ENCODE data around the gene GRM1.

Gene GRM1

GRCh38 chr6:146100776-146101175 is 71.9 kb downstream of the GRM1 start:
- DNase-seq: no peak

GRCh38 chr6:146103416-146104072 is 74.7 kb downstream of the GRM1 start:
- DNase-seq: no peak

- DNase-seq: no peak
Observed at GRCh38 chr6:146106532-146106931, 77.7 kb downstream of the GRM1 start.

DNA sequence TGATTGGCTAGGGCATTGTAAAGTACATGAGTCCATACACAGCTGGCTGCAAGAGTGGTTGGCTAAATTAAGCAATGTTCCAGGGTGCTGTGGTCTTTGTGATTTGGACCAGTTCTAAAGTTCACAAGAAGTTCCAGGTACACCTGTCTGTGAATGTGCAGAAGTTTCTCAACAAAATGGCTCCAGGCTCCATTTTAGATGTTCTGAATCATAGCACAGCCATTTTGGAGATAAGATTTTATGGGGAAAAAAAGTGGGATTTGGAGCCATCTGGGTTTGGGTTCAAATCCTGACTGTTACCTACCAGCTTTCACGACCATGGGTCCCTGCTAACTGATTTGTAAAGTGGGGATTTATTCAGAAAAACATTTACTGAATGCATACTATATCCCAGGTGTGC is 82.1 kb downstream of the GRM1 start:
- no peak for DNase-seq

GRCh38 chr6:146111881-146112450 is 83.1 kb downstream of the GRM1 start:
- no peak for DNase-seq

DNA sequence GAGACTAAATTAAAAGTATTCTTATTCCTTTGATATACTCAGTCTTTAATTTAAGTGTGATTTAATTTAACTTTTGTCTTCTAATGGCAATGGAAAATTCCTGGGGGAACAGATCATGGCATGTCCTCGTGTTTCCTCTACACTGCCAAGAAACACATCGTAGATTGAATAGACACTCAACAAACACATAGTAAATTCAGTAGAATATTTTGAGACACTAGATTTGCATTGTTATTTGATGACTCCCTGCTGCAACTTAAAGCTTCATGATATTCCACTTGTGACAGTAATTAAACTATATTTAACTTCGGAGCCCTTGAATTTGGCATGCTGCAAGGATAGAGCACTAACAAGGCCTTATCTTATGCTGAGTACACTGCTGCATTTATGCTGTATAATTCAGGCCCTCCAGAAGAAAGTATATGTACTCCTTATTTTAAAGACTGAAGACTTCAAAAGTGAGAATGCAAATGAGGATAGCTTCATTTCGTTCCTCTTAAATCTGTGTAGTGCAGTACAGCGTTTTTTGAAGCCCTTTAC is 84.3 kb downstream of the GRM1 start:
- no peak for DNase-seq

DNA sequence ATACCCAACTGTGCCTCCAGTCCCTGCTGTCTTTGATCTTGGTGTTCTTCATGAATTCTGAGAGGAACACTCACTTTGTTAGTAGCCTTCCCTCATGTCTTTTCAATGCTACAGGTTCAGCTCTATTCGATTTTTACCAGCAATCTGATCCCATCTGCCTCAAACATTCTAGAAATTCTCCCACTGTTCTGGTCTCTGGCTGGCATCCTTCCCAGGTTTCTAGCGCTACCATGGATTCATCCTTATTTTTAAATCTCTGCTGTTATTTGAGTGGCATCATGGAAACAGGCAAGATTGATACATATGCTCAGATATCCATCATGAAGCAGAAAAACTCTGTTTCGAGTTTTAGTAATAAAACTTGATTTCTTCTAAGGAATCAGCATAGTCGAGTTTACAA is 94.8 kb downstream of the GRM1 start:
- DNase-seq: no peak

DNA sequence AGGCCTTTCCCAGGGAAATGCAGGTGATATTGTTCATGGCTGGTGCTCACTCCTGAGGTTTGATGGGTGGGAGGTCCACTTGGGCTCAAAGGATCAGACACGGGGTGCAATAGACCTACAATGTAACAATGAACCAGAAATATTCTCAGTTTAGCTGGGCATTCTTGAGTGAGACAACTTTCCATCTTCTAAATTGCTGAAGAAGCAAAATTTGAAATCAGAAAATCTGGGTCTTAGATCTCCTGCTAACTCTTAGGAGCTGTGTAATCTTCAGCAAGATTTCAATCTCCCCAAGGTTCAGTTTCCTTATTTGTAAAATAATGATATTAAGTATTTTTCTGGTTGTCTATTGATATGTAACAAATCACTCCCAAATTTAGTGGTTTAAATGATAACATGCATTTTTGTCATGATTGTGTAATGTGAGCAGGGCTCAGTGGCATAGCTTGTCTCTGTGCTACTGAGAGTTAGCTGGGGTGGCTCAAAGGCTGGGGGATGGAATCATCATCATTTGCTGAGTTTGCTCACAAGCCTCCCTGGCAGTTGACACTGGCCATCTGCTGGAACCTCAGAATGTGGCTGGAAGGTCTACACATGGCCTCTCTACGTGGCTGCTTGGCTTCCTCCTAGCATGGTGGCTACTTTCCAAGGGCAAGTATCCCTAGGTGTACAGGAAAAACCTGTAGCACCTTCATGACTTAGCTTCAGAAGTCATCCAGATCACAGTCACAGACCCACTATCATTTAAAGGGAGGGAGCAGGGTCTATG is 98.8 kb downstream of the GRM1 start:
- DNase-seq: no peak

- no peak for DNase-seq
Observed at GRCh38 chr6:146133866-146134265, 105.0 kb downstream of the GRM1 start.

GRCh38 chr6:146135167-146135566 is 106.3 kb downstream of the GRM1 start:
- no peak for DNase-seq

GRCh38 chr6:146146836-146147235 is 118.0 kb downstream of the GRM1 start:
- no peak for DNase-seq

GRCh38 chr6:146149770-146150169 is 120.9 kb downstream of the GRM1 start:
- DNase-seq: no peak

- no peak for DNase-seq
Observed at GRCh38 chr6:146153040-146153758, 124.3 kb downstream of the GRM1 start.

DNA sequence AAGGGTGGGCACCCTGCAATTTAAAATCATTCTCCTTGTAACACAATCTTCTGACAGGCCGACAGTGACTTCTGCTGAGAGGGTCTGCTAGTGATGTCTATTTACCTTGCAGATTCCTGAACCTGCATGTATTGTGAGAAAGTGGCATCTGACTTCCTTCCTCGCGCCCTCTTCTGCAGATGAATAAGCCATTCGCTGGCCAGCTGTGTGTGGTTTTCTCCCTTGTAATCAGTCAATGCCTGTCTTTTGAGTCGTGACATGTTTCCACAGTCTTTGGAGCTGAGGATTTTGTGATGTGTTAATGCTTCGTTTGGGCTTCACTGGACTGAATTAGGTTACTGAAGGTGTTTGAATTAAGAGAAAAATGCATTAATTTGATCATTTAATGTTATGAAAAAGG is 125.3 kb downstream of the GRM1 start:
- no peak for DNase-seq

DNA sequence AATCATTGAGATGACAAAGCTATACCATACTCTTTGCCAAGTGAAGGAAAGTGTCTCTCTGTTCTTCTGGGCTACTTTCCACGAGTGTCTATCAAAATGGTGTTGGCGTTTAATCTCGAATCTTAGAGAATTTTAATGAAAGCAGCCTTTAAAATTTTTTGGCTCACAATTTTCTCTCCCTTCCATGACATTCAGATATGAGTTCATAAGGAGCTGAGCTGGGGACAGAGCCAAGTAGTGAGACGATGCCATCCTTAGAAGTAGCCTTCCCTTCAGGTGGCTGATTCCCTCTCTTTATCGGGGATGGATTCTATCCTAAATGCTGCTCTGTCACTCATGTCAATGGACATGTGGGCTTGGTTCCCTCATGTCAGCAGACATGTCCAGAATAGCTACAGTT is 132.8 kb downstream of the GRM1 start:
- DNase-seq: no peak

- DNase-seq: no peak
Observed at GRCh38 chr6:146169872-146170271, 141.0 kb downstream of the GRM1 start.

DNA sequence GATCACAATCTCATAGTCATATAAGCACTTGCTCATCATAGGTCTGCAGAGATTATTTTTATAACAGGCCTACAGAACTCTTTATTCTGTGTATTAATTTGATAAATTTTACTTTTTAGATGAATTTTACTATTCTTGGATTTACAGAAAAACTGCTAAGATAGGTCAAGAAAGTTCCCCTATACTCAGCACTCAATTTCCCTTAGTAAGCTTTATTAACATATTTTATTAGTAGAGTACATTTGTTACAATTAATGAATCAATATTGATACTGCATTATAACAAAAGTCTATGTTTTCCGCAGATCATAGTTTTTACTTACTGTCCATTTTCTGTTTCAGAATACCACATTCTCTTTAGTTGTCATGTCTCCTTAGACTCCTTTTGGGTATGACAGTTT is 148.9 kb downstream of the GRM1 start:
- no peak for DNase-seq

- no peak for DNase-seq
Observed at GRCh38 chr6:146183831-146184230, 155.0 kb downstream of the GRM1 start.

GRCh38 chr6:146184701-146185100 is 155.8 kb downstream of the GRM1 start:
- DNase-seq: no peak

DNA sequence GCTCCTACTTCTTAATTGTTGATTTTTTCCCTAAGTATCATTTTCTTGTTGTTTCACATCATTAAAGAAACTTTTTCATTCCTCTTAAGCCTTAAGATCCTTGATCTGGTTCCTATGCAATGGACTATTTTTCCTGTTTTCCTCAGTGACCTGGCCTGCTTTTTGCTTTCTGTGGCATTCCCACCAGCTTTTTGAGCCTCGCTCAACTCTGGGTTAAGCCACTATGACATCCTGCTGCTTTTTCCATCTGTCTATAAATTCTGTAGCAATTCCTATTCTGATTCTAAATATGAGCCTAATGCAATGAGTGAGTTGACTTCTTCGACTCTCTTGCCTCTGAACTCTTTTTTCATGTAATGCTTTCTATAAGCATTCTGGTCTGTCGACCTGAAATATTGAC is 160.3 kb downstream of the GRM1 start:
- DNase-seq: no peak

DNA sequence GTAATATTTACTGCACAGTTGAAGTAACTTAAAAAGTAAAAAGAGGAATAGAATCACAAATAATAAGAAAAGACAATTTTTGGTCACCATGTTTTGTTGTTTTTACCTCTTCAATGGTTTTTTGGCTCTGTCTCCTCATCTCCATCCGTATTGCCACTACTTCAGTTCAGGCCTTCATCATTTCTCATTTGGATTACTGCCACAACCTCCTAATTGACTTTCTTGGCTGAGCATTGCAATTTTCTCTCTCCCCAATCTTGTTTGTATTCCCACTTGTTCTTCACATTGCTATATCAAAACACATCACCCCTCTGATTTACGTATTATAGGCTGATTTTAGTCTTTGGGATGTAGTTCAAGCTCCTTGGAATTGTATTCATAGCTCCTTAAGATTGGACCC is 161.7 kb downstream of the GRM1 start:
- no peak for DNase-seq

DNA sequence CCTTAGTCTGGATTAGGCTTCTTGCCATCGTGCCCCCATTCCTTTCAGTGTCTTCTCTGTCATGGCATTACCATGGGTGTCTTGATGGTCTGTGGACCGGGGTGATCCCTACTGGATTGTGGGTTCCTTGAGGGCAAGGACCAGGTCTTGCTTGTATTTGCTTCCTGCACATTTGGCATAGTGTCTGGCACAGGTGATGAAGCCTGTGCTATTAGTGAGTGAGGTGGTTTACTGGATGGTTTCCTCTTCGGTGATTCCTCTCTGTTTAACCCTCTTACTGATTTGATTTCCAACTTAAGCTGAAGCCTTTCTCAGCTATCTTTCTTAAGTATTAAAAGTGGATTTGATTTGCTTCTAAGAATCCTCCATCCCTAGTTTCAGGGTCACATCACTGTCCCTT is 162.3 kb downstream of the GRM1 start:
- DNase-seq: no peak

DNA sequence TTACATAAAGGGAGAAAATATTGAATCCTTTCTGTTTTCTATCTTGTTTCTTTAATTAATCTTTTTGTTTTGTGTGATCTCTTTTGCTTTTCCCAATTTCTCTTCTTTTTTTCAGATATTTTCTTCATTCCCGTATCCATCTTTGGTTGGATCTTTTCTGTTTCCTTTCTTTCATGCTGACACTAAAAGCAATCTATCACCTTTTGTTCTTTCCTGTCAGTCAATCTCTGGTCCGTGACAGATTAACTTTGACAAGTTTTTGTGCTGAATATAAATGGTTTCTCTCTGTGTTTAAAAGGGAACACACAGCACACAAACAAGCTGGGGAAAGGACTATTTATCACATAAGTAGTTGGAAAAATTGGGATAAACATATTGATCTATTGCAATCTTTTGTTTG is 162.8 kb downstream of the GRM1 start:
- DNase-seq: no peak

Measured in right forelimb (tissue), 1 donor.